Upper lobe of right lung (tissue), 1 donor: ENCODE measurements around the gene PROK1. TPM values are rescaled to one million over a fixed set of nuclear protein-coding genes. Genes with fewer than 3 reads are reported as not detected.

Experiments used
- ATAC-seq: fragments of 200-7000 bp; cut with Tn5 transposase; one replicate; pipeline ENCODE4 v1.9.1; 2020; ENCODE audit warnings: mild to moderate bottlenecking, moderate library complexity
- DNase-seq: peaks from one replicate; pipeline ENCODE4 v3.0.0-alpha.2; 2020
- H3K27ac ChIP-seq: fragments of 200-600 bp; one replicate; pipeline ENCODE4 v1.8.0; 2022
- H3K27me3 ChIP-seq: fragments of 200-600 bp; one replicate; pipeline ENCODE4 v1.8.0; 2022; ENCODE audit warnings: mild to moderate bottlenecking
- H3K36me3 ChIP-seq: fragments of 200-600 bp; one replicate; pipeline ENCODE4 v1.8.0; 2022
- H3K4me1 ChIP-seq: fragments of 200-600 bp; one replicate; pipeline ENCODE4 v1.8.0; 2022
- H3K4me3 ChIP-seq: fragments of 200-600 bp; one replicate; pipeline ENCODE4 v1.8.0; 2022; ENCODE audit warnings: mild to moderate bottlenecking
- H3K9me3 ChIP-seq: fragments of 200-600 bp; one replicate; pipeline ENCODE4 v1.8.0; 2022
- intact Hi-C: fragments of 100-400 bp; cut with DNase I; formaldehyde crosslinking; loops from one replicate; pipeline ENCODE4 v1.11.0; 2022
- total RNA-seq: library from RNA; stranded (reverse); fragmentation: NEBNext Ultra II Directional; extraction: Animal tissue kit (Norgen Biotek cat#: 25700); gene quantifications from one replicate; pipeline ENCODE4 v1.2.1, GENCODE V29; 2021
- TF ChIP-seq, protein P1 (sequence below): fragments of 200-600 bp; IDR thresholded peaks from one replicate; pipeline ENCODE4 v1.8.0; 2022; ENCODE audit warnings: antibody characterized with exemption
- donor health status: DM: no; HTN: yes; CAD: no; lungs with severe emphysema.

Gene PROK1
- total RNA-seq, 1 donor from 2014 or later = 0.41 TPM

DNA sequence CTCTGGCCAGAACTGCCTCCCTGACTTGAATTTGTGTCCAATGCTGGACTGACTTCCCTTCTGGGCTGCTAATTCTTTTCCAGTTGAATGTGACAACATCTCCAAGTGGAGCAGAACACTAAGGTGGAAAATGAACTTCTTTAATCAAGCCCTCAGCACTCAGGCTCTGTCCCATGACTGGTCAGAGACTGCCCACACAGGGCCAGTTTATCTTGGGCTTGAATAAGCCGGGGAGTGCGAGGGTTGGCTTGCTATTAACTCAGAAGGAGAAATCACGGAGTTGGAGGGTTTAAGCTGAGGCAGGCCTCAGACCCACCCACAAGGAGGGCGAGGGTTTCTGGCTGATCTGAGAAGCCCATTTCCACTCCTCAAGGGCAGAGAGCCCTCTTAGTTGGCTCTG is 55.6 kb downstream of the PROK1 start:
- DNase-seq (no peak), ATAC-seq (peak; percentile 8)
- TF ChIP-seq, protein P1, sequence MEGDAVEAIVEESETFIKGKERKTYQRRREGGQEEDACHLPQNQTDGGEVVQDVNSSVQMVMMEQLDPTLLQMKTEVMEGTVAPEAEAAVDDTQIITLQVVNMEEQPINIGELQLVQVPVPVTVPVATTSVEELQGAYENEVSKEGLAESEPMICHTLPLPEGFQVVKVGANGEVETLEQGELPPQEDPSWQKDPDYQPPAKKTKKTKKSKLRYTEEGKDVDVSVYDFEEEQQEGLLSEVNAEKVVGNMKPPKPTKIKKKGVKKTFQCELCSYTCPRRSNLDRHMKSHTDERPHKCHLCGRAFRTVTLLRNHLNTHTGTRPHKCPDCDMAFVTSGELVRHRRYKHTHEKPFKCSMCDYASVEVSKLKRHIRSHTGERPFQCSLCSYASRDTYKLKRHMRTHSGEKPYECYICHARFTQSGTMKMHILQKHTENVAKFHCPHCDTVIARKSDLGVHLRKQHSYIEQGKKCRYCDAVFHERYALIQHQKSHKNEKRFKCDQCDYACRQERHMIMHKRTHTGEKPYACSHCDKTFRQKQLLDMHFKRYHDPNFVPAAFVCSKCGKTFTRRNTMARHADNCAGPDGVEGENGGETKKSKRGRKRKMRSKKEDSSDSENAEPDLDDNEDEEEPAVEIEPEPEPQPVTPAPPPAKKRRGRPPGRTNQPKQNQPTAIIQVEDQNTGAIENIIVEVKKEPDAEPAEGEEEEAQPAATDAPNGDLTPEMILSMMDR = no peak
- Histone ChIP-seq H3K4me3 (no peak overlapping the region), H3K36me3 (no peaks in the 10 kb centered on the region), H3K27me3 (no peaks in the 10 kb centered on the region), H3K4me1 (no peaks in the 10 kb centered on the region), H3K9me3 (no peaks in the 10 kb centered on the region), H3K27ac (no peak overlapping the region)
- intact Hi-C loops = no loop called here

Other genes starting within 250 kb of the PROK1 start
- gene KCNC4, start 240.8 kb upstream of the PROK1 start, total RNA-seq = 11.1 TPM
- gene RBM15, start 111.8 kb upstream of the PROK1 start, total RNA-seq = 22.1 TPM
- 15.9 TPM for gene SLC16A4, start 60.1 kb upstream of the PROK1 start, total RNA-seq
- 110 TPM for gene LAMTOR5, start 43.5 kb upstream of the PROK1 start, total RNA-seq
- gene KCNA10, start 68.0 kb downstream of the PROK1 start, total RNA-seq = not detected
- gene KCNA2, start 155.2 kb downstream of the PROK1 start, total RNA-seq = 0.64 TPM
- 8.9 TPM for gene KCNA3, start 223.8 kb downstream of the PROK1 start, total RNA-seq